Measurements from ENCODE around the gene ZNF99. TPM values are rescaled to one million over a fixed set of nuclear protein-coding genes. Genes with fewer than 3 reads are reported as not detected.

ZNF99 gene
- polyA plus RNA-seq, 1 of the 3 experiments (the other 2 are of a cell fraction) = not detected

DNA sequence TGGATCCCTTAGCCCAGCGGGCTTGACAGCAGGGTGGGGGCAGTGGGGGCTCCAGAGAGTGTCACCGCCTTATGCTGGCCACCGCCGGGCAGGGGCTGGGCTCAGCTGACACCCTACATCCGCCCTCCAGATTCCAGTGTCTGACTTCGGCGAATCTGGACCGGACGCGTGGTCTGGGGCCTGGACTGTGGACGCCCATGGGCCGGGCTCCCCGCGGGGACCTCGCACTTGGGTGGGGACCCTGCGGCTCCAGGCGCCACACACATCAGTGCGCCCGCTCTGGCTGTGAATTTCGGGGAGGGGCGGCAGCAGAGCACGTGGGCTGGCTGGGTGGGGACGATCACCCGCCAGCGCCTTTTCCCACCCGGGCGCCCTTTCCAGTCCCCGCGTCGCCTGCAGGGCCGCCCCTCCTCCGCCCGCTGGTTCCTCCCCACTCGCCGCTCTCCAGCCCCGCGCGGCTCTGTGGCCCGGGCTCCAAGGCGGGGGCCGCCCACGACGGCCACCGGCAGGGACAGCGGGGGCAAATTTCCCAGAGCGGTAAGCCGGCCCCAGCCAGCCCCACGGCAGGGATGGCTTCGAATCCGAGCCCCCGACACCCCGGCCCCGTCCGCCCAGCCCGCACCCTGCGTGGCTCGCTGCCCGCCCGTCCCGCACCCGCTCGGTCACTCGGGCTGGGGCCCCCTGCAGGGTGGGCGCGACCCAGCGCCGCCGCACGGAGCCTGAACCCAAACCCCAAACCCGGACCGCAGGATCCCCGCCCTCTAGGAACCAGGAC is 23.3 kb upstream of the ZNF99 start:
- Histone ChIP-seq H3K4me2 (no peak overlapping the region), H3K27me3 (ENCODE audit: insufficient read depth) (no peaks in the 10 kb centered on the region), H3K36me3 (replicated peaks in 1 of 2; ENCODE audit: control insufficient read depth in 1 of 2, insufficient read depth in 2 of 2, low read length in 1 of 2) (no peaks in the 10 kb centered on the region), H3K27ac (ENCODE audit: low read depth in 2 of 2, low read length in 1 of 2) (no peak overlapping the region), H3F3A (replicated peaks; ENCODE audit: insufficient read depth) (no peaks in the 10 kb centered on the region), H3K9ac (no peak overlapping the region), H3K9me3 (no peaks in the 10 kb centered on the region), H3K4me1 (ENCODE audit: control insufficient read depth in 1 of 2, insufficient read depth in 2 of 2, low read depth in 1 of 2, low read length in 1 of 2) (no peaks in the 10 kb centered on the region), H3K9me2 (no peaks in the 10 kb centered on the region), H3K4me3 (ENCODE audit: low read depth in 2 of 2, low read length in 1 of 2) (no peak overlapping the region), H3K79me2 (ENCODE audit: insufficient read depth) (no peaks in the 10 kb centered on the region), H4K20me1 (ENCODE audit: insufficient read depth) (no peaks in the 10 kb centered on the region), H2AFZ (ENCODE audit: low read depth) (no peak overlapping the region)
- CTCF ChIA-PET = no interaction called here
- DNase-seq = no peak
- TF ChIP-seq ELF1 (IDR thresholded peaks at IDR 0.05) (no peak), NFIC (IDR thresholded peaks at IDR 0.05; ENCODE audit: borderline replicate concordance) (no peak), NRF1 (IDR thresholded peaks at IDR 0.05; ENCODE audit: low read depth, low read length) (no peak), RXRA (IDR thresholded peaks at IDR 0.05; ENCODE audit: borderline replicate concordance, low read depth) (no peak), CHD2 (IDR thresholded peaks at IDR 0.05; ENCODE audit: low read length, partially characterized antibody) (no peak), TEAD4 (IDR thresholded peaks at IDR 0.05; ENCODE audit: borderline replicate concordance, insufficient read depth) (no peak), GATA2 (CRISPR knock-in tag; IDR thresholded peaks at IDR 0.05) (no peak), FOXM1 (IDR thresholded peaks at IDR 0.05; ENCODE audit: low read depth) (no peak), EP300 (IDR thresholded peaks at IDR 0.05; ENCODE audit: borderline replicate concordance in 1 of 2, low read depth in 1 of 2, low read length in 1 of 2) (no peak), SMC3 (IDR thresholded peaks at IDR 0.05; ENCODE audit: low read depth, low read length) (no peak), MEF2A (IDR thresholded peaks at IDR 0.05; ENCODE audit: borderline replicate concordance, low read depth) (no peak)
- TF ChIP-seq, protein P1, sequence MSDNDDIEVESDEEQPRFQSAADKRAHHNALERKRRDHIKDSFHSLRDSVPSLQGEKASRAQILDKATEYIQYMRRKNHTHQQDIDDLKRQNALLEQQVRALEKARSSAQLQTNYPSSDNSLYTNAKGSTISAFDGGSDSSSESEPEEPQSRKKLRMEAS (IDR thresholded peaks at IDR 0.05; ENCODE audit: low read depth) = no peak
- TF ChIP-seq, protein P2, sequence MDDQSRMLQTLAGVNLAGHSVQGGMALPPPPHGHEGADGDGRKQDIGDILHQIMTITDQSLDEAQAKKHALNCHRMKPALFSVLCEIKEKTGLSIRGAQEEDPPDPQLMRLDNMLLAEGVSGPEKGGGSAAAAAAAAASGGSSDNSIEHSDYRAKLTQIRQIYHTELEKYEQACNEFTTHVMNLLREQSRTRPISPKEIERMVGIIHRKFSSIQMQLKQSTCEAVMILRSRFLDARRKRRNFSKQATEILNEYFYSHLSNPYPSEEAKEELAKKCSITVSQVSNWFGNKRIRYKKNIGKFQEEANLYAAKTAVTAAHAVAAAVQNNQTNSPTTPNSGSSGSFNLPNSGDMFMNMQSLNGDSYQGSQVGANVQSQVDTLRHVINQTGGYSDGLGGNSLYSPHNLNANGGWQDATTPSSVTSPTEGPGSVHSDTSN (IDR thresholded peaks at IDR 0.05) = no peak
- TF ChIP-seq, protein P3, sequence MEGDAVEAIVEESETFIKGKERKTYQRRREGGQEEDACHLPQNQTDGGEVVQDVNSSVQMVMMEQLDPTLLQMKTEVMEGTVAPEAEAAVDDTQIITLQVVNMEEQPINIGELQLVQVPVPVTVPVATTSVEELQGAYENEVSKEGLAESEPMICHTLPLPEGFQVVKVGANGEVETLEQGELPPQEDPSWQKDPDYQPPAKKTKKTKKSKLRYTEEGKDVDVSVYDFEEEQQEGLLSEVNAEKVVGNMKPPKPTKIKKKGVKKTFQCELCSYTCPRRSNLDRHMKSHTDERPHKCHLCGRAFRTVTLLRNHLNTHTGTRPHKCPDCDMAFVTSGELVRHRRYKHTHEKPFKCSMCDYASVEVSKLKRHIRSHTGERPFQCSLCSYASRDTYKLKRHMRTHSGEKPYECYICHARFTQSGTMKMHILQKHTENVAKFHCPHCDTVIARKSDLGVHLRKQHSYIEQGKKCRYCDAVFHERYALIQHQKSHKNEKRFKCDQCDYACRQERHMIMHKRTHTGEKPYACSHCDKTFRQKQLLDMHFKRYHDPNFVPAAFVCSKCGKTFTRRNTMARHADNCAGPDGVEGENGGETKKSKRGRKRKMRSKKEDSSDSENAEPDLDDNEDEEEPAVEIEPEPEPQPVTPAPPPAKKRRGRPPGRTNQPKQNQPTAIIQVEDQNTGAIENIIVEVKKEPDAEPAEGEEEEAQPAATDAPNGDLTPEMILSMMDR (IDR thresholded peaks at IDR 0.05) = no peak
- WGBS (ENCODE audit: low lambda C conversion rate) = 23% methylated on average over 30 of the region's 72 CpGs
- POLR2A ChIA-PET = no interaction called here

DNA sequence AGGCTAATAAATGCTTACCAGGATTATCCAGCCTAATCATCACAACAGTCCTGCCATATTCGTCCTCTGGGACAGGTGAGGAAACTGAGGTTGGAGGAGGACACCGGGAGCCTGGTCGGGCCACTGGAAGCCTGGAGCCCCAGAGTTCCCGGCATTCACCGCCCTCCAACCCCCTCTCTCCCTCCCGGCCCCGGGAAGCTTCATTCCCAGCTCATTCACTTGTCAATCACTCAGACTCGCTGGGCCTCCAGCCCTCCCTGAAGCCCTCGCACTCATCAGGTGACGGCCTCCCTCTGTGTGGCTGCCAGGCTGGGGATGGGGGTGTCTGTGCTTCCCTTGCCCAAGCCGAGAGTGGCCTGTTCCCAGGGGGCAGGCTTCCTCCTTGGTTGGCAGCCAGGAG is 22.5 kb upstream of the ZNF99 start:
- Histone ChIP-seq H3F3A (replicated peaks; ENCODE audit: insufficient read depth) (no peaks in the 10 kb centered on the region), H4K20me1 (ENCODE audit: insufficient read depth) (no peaks in the 10 kb centered on the region), H3K27ac (ENCODE audit: low read depth in 2 of 2, low read length in 1 of 2) (no peak overlapping the region), H3K4me2 (no peak overlapping the region), H3K36me3 (replicated peaks in 1 of 2; ENCODE audit: control insufficient read depth in 1 of 2, insufficient read depth in 2 of 2, low read length in 1 of 2) (no peaks in the 10 kb centered on the region), H3K9ac (no peak overlapping the region), H3K9me3 (no peaks in the 10 kb centered on the region), H3K4me1 (ENCODE audit: control insufficient read depth in 1 of 2, insufficient read depth in 2 of 2, low read depth in 1 of 2, low read length in 1 of 2) (no peaks in the 10 kb centered on the region), H2AFZ (ENCODE audit: low read depth) (no peak overlapping the region), H3K9me2 (no peaks in the 10 kb centered on the region), H3K4me3 (ENCODE audit: low read depth in 2 of 2, low read length in 1 of 2) (no peak overlapping the region), H3K79me2 (ENCODE audit: insufficient read depth) (no peaks in the 10 kb centered on the region), H3K27me3 (ENCODE audit: insufficient read depth) (no peaks in the 10 kb centered on the region)
- DNase-seq = no peak
- ChIA-PET CTCF (no interaction called here), POLR2A (no interaction called here)
- WGBS (ENCODE audit: low lambda C conversion rate) = 17% methylated on average over 7 of the region's 11 CpGs
- TF ChIP-seq, protein P4, sequence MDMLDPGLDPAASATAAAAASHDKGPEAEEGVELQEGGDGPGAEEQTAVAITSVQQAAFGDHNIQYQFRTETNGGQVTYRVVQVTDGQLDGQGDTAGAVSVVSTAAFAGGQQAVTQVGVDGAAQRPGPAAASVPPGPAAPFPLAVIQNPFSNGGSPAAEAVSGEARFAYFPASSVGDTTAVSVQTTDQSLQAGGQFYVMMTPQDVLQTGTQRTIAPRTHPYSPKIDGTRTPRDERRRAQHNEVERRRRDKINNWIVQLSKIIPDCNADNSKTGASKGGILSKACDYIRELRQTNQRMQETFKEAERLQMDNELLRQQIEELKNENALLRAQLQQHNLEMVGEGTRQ (IDR thresholded peaks at IDR 0.05; ENCODE audit: borderline replicate concordance, low read depth, low read length) = no peak
